Measurements from ENCODE around the gene SARDH. TPM values are rescaled to one million over a fixed set of nuclear protein-coding genes. Genes with fewer than 3 reads are reported as not detected.

The SARDH gene
- total RNA-seq, 1 experiment from 2014 or later, result 5.6 TPM

DNA sequence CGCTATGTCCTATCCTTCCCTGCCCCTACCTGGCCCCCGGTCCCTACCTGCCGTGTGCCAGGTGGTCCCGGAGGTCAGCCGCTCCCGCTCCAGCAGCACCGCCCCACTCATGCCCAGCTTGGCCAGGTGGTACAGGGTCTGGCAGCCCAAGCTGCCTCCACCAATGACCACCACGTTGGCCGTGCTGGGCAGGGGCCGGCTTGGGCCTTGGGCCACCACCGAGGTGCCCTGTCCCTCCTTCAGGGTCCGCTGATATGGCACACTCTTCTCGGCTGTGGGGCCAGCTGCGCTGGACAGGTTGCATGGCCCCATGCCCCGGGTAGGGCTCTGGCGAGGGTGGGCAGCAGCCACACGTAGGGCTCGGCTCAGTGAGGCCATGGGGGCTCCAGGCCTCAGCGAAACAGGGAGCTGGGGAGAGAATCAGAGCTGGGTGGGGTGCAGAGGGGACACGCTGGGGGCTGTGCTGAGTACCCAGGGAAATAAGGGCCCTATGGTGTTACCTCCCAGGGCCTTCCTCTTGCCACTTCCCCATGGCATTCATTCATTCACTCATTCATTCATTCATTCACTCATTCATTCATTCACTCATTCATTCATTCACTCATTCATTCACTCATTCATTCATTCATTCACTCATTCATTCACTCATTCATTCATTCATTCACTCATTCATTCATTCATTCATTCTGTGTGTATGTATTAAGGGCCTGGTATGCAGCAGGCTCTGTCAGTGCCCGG, 4.2 kb downstream of the SARDH start:
- no peak for TF ChIP-seq SP1 (IDR thresholded peaks at IDR 0.05; ENCODE audit: low read depth)
- no peak for TF ChIP-seq SRF (IDR thresholded peaks at IDR 0.05; ENCODE audit: low read depth)
- TF ChIP-seq FOSL1 (IDR thresholded peaks at IDR 0.05; ENCODE audit: low read depth), result no peak
- no peak for TF ChIP-seq JUND (IDR thresholded peaks at IDR 0.05)
- TF ChIP-seq, protein P1, sequence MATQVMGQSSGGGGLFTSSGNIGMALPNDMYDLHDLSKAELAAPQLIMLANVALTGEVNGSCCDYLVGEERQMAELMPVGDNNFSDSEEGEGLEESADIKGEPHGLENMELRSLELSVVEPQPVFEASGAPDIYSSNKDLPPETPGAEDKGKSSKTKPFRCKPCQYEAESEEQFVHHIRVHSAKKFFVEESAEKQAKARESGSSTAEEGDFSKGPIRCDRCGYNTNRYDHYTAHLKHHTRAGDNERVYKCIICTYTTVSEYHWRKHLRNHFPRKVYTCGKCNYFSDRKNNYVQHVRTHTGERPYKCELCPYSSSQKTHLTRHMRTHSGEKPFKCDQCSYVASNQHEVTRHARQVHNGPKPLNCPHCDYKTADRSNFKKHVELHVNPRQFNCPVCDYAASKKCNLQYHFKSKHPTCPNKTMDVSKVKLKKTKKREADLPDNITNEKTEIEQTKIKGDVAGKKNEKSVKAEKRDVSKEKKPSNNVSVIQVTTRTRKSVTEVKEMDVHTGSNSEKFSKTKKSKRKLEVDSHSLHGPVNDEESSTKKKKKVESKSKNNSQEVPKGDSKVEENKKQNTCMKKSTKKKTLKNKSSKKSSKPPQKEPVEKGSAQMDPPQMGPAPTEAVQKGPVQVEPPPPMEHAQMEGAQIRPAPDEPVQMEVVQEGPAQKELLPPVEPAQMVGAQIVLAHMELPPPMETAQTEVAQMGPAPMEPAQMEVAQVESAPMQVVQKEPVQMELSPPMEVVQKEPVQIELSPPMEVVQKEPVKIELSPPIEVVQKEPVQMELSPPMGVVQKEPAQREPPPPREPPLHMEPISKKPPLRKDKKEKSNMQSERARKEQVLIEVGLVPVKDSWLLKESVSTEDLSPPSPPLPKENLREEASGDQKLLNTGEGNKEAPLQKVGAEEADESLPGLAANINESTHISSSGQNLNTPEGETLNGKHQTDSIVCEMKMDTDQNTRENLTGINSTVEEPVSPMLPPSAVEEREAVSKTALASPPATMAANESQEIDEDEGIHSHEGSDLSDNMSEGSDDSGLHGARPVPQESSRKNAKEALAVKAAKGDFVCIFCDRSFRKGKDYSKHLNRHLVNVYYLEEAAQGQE (IDR thresholded peaks at IDR 0.05; ENCODE audit: low read depth), result no peak
- no peak for TF ChIP-seq SIN3A (IDR thresholded peaks at IDR 0.05; ENCODE audit: low read depth)
- no peak for TF ChIP-seq ZNF274 (IDR thresholded peaks at IDR 0.05; ENCODE audit: low read depth, low read length)
- TF ChIP-seq, protein P2, sequence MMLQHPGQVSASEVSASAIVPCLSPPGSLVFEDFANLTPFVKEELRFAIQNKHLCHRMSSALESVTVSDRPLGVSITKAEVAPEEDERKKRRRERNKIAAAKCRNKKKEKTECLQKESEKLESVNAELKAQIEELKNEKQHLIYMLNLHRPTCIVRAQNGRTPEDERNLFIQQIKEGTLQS (IDR thresholded peaks at IDR 0.05), result no peak
- TF ChIP-seq POLR2A (IDR thresholded peaks at IDR 0.05; ENCODE audit: borderline replicate concordance, extremely low read depth, insufficient read depth, insufficient read length), result no peak
- TF ChIP-seq EZH2phosphoT487 (IDR thresholded peaks at IDR 0.05; ENCODE audit: borderline replicate concordance), result no peak
- TF ChIP-seq ZFX (IDR thresholded peaks at IDR 0.05), result no peak
- no peak for TF ChIP-seq RAD21 (IDR thresholded peaks at IDR 0.05; ENCODE audit: low read depth)
- TF ChIP-seq, protein P3, sequence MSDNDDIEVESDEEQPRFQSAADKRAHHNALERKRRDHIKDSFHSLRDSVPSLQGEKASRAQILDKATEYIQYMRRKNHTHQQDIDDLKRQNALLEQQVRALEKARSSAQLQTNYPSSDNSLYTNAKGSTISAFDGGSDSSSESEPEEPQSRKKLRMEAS (IDR thresholded peaks at IDR 0.05), result no peak
- TF ChIP-seq TCF7L2 (IDR thresholded peaks at IDR 0.05; ENCODE audit: borderline replicate concordance, extremely low read depth, insufficient read depth, insufficient read length), result no peak
- TF ChIP-seq YY1 (IDR thresholded peaks at IDR 0.05; ENCODE audit: extremely low read depth, insufficient replicate concordance, low read depth, low read length), result no peak
- TF ChIP-seq CEBPB (IDR thresholded peaks at IDR 0.05; ENCODE audit: low read depth), result no peak
- TF ChIP-seq POLR2AphosphoS5 (IDR thresholded peaks at IDR 0.05; ENCODE audit: low read depth, low read length), result no peak
- no peak for TF ChIP-seq EZH2 (IDR thresholded peaks at IDR 0.05)
- no peak for TF ChIP-seq ELF1 (IDR thresholded peaks at IDR 0.05; ENCODE audit: borderline replicate concordance, low read depth)
- TF ChIP-seq, protein P4, sequence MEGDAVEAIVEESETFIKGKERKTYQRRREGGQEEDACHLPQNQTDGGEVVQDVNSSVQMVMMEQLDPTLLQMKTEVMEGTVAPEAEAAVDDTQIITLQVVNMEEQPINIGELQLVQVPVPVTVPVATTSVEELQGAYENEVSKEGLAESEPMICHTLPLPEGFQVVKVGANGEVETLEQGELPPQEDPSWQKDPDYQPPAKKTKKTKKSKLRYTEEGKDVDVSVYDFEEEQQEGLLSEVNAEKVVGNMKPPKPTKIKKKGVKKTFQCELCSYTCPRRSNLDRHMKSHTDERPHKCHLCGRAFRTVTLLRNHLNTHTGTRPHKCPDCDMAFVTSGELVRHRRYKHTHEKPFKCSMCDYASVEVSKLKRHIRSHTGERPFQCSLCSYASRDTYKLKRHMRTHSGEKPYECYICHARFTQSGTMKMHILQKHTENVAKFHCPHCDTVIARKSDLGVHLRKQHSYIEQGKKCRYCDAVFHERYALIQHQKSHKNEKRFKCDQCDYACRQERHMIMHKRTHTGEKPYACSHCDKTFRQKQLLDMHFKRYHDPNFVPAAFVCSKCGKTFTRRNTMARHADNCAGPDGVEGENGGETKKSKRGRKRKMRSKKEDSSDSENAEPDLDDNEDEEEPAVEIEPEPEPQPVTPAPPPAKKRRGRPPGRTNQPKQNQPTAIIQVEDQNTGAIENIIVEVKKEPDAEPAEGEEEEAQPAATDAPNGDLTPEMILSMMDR (IDR thresholded peaks at IDR 0.05 in 2 of 3, conservative IDR thresholded peaks at IDR 0.05 in 1 of 3; ENCODE audit: borderline replicate concordance in 1 of 3, insufficient read depth in 1 of 3, low read depth in 2 of 3, low read length in 2 of 3), result no peak
- no peak overlapping the region for H3K9ac ChIP-seq (ENCODE audit: low read length)
- H3K4me2 ChIP-seq (ENCODE audit: low read length), result no peak overlapping the region
- no peak overlapping the region for H2AFZ ChIP-seq (ENCODE audit: low read depth, low read length, poor library complexity, severe bottlenecking)
- no peak for DNase-seq (ENCODE audit: low read depth, low spot score)
- no peak overlapping the region for H3K4me3 ChIP-seq (replicated peaks in 1 of 2; ENCODE audit: low read depth in 1 of 2, low read length in 2 of 2)
- ChIA-PET CTCF (interaction anchor here (1.3 kb wide), 1 partner anchor 9 kb away, joined by 5 read pairs; no protein-coding TSS in a partner anchor), POLR2A (no interaction called here), RAD21 (ENCODE audit: low non-redundant PET in 1 of 2, low total read pairs in 2 of 2, uncharacterized antibody in 2 of 2, unreplicated experiment in 2 of 2) (no interaction called here)
- no peaks in the 10 kb centered on the region for H3K79me2 ChIP-seq (ENCODE audit: insufficient read depth, low read length)
- H3K9me3 ChIP-seq (ENCODE audit: control insufficient read depth in 1 of 2, insufficient read depth in 1 of 2, low read depth in 1 of 2, low read length in 2 of 2), result no peaks in the 10 kb centered on the region
- no peaks in the 10 kb centered on the region for H3K27me3 ChIP-seq (ENCODE audit: insufficient read depth, low read length)
- H4K20me1 ChIP-seq (ENCODE audit: insufficient read depth), result no peaks in the 10 kb centered on the region
- peaks cover 5 to 13% of the 10 kb centered on the region in 2 experiments; a peak in 3 of 4 replicates for H3K4me1 ChIP-seq (ENCODE audit: control insufficient read depth in 1 of 2, insufficient read depth in 2 of 2, low read length in 2 of 2)
- H3K9me2 ChIP-seq (ENCODE audit: insufficient read depth), result no peaks in the 10 kb centered on the region
- H3K27ac ChIP-seq (ENCODE audit: low read depth, low read length), result no peak overlapping the region
- BruUV-seq (replicated peaks), result no TSS peak
- no peaks in the 10 kb centered on the region for H3K36me3 ChIP-seq (ENCODE audit: control insufficient read depth in 1 of 2, insufficient read depth in 2 of 2, low read length in 2 of 2)
- intact Hi-C loops (cut with micrococcal nuclease), result no loop called here
- no peak for ATAC-seq

All from HCT116 (cell line).